GM21381 (cell line): ENCODE results near the gene RPRD1B.
"Not testable (repeated sequence)": the region's sequence is repeated elsewhere in the genome, so short reads cannot be mapped to it uniquely, and the experiment has no call there.

Experiments used
- ATAC-seq: cut with Tn5 transposase; IDR thresholded peaks from one replicate; pipeline ENCODE4 v1.9.1; 2021; ENCODE audit warnings: mild to moderate bottlenecking, moderate library complexity; ENCODE audit not compliant: unreplicated experiment

Gene RPRD1B

GRCh38 chr20:38095017-38095686, 61.6 kb downstream of the RPRD1B start:
- no peak for ATAC-seq

- ATAC-seq: no peak
Observed at GRCh38 chr20:38098952-38099351, 65.4 kb downstream of the RPRD1B start.

GRCh38 chr20:38102206-38102605, 68.7 kb downstream of the RPRD1B start:
- not testable (repeated sequence) for ATAC-seq

- ATAC-seq: no peak
Observed at GRCh38 chr20:38104285-38104684, 70.7 kb downstream of the RPRD1B start.

GRCh38 chr20:38106461-38106860, 72.9 kb downstream of the RPRD1B start:
- ATAC-seq: no peak

- ATAC-seq: not testable (repeated sequence)
Observed at GRCh38 chr20:38107386-38107785, 73.8 kb downstream of the RPRD1B start.

- ATAC-seq: not testable (repeated sequence)
Observed at GRCh38 chr20:38107916-38108315, 74.4 kb downstream of the RPRD1B start.

GRCh38 chr20:38108438-38108985, 75.0 kb downstream of the RPRD1B start:
- no peak for ATAC-seq

- no peak for ATAC-seq
Observed at GRCh38 chr20:38108986-38109541, 75.5 kb downstream of the RPRD1B start.

GRCh38 chr20:38109591-38110524, 76.3 kb downstream of the RPRD1B start:
- no peak for ATAC-seq

GRCh38 chr20:38110525-38111178, 77.1 kb downstream of the RPRD1B start:
- no peak for ATAC-seq

- ATAC-seq: no peak
Observed at GRCh38 chr20:38111366-38112232, 78.1 kb downstream of the RPRD1B start.

GRCh38 chr20:38112261-38112929, 78.8 kb downstream of the RPRD1B start:
- ATAC-seq: no peak

- no peak for ATAC-seq
Observed at GRCh38 chr20:38112930-38113294, 79.4 kb downstream of the RPRD1B start.

GRCh38 chr20:38113401-38114325, 80.1 kb downstream of the RPRD1B start:
- no peak for ATAC-seq

- no peak for ATAC-seq
Observed at GRCh38 chr20:38114353-38114791, 80.8 kb downstream of the RPRD1B start.

GRCh38 chr20:38115205-38115604, 81.7 kb downstream of the RPRD1B start:
- ATAC-seq: no peak

GRCh38 chr20:38115896-38116295, 82.3 kb downstream of the RPRD1B start:
- no peak for ATAC-seq
